Epithelial cell of proximal tubule (primary cell): ENCODE results near the gene CLEC3B. TPM values are rescaled to one million over a fixed set of nuclear protein-coding genes. Genes with fewer than 3 reads are reported as not detected.
"Not testable (repeated sequence)": the region's sequence is repeated elsewhere in the genome, so short reads cannot be mapped to it uniquely, and the experiment has no call there.

Experiments
- DNase-seq: peaks from one replicate; pipeline ENCODE4 v3.0.0-alpha.2; 2011; ENCODE audit warnings: low read depth
- H3K4me3 ChIP-seq: 2 replicates; pipeline ENCODE4 v1.5.1; 2011; ENCODE audit warnings: low read depth, mild to moderate bottlenecking, low read length
- CTCF ChIP-seq: conservative IDR thresholded peaks from 2 replicates; pipeline ENCODE4 v1.5.1; 2012; ENCODE audit warnings: low read depth, mild to moderate bottlenecking, low read length
- total RNA-seq: library from RNA; depleted of rRNA; stranded (reverse); fragments of >200 nt; gene quantifications from 2 replicates; pipeline ENCODE4 v1.2.3, GENCODE V29; 2015

Gene CLEC3B
- not detected in 2 replicates for total RNA-seq

GRCh38 chr3:45026038-45026437 is at the start of gene CLEC3B:
TSS of gene CLEC3B (plus strand) at chr3:45026303. CDS start at chr3:45026363, 60 bp downstream.
- TF ChIP-seq CTCF: no peak
- no peak for DNase-seq
- no peak within 1 kb of the TSS for H3K4me3 ChIP-seq

GRCh38 chr3:44981220-44981619 is 44.9 kb upstream of the CLEC3B start:
- no peak overlapping the region for H3K4me3 ChIP-seq
- no peak for TF ChIP-seq CTCF
- DNase-seq: no peak

- DNase-seq: no peak
- no peak overlapping the region for H3K4me3 ChIP-seq
- TF ChIP-seq CTCF: no peak
Measured at GRCh38 chr3:44981751-44982150, 44.4 kb upstream of the CLEC3B start.

GRCh38 chr3:44982817-44983216 is 43.3 kb upstream of the CLEC3B start:
- TF ChIP-seq CTCF: no peak
- no peak for DNase-seq
- H3K4me3 ChIP-seq: no peak overlapping the region

- TF ChIP-seq CTCF: no peak
- DNase-seq: no peak
Measured at GRCh38 chr3:44983484-44983941, 42.6 kb upstream of the CLEC3B start.

GRCh38 chr3:44984335-44984734 is 41.8 kb upstream of the CLEC3B start:
- H3K4me3 ChIP-seq: no peak overlapping the region
- TF ChIP-seq CTCF: no peak
- no peak for DNase-seq

More at GRCh38 chr3:44983484-44983941, 42.6 kb upstream of the CLEC3B start:
- H3K4me3 ChIP-seq: no peak overlapping the region

- not testable (repeated sequence) for H3K4me3 ChIP-seq, DNase-seq
Measured at GRCh38 chr3:44986330-44986729, 39.8 kb upstream of the CLEC3B start.
